NB4 (cell line): ENCODE results near the gene CYTH3.
A peak's percentile ranks its signal among the peaks of the same experiment; 100 is the strongest.

Source experiments
- DNase-seq: peaks from one replicate; pipeline ENCODE4 v3.0.0; 2010; ENCODE audit warnings: low read depth
- H3K4me3 ChIP-seq: one replicate; pipeline ENCODE4 v1.5.1; 2011; ENCODE audit warnings: mild to moderate bottlenecking, low read depth, low read length, moderate library complexity
- CTCF ChIP-seq: IDR thresholded peaks from one replicate; pipeline ENCODE4 v1.5.1; 2012; ENCODE audit warnings: low read depth, low read length
- MAX ChIP-seq: IDR thresholded peaks from 2 replicates; pipeline ENCODE4 v1.6.1; 2011; ENCODE audit warnings: low read depth, low read length
- MYC ChIP-seq: IDR thresholded peaks from 2 replicates; pipeline ENCODE4 v1.6.1; 2011; ENCODE audit warnings: low read depth, low read length
- POLR2A ChIP-seq: IDR thresholded peaks from 2 replicates; pipeline ENCODE4 v1.6.1; 2011; ENCODE audit warnings: mild to moderate bottlenecking; ENCODE audit not compliant: insufficient read length; ENCODE audit errors: extremely low read depth

Gene CYTH3

DNA sequence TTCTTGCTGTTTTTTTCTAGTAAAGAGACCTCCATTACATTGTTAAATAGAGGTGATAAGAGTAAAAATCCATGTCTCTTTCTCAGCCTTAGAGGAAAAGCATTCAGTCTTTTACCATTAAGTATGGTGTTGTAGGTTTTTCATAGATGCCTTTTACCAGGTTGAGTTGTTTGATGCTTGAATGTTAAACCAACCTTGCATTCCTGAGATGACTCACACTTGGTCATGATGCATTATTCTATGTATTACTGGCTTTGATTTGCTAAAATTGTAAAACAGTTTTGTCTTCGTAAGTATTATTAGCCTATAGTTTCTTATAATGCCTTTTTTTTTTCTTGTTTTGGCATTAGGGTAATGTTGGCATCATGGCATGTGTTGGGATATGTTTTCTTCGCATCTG lies 151.3 kb downstream of the CYTH3 start:
- DNase-seq, result peak; percentile 23
- no peak overlapping the region for H3K4me3 ChIP-seq
- TF ChIP-seq CTCF (no peak), POLR2A (no peak), MYC (no peak), MAX (no peak)

GRCh38 chr7:6117533-6117932 lies 154.9 kb downstream of the CYTH3 start:
- TF ChIP-seq MYC (no peak), MAX (no peak), CTCF (no peak), POLR2A (no peak)
- DNase-seq, result no peak
- no peak overlapping the region for H3K4me3 ChIP-seq

DNA sequence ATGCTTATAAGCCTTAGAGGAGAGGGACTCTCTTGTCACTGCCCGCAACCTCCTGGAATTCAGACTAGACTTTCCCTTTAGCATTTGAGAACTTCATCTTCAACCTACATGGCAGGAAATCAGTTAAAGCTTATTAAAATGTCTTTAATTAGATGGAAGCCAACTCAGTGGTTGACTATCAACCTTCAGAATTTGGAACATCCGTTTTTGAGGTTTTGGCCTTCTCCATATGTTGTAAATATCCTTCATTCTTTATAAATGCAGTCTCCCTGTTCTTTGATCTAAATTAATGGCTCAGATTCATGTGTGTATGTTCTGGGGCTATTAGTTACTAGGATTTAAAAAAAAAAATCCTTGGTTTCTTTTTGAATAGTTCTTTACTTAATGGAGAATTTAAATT lies 156.2 kb downstream of the CYTH3 start:
- H3K4me3 ChIP-seq, result no peak overlapping the region
- TF ChIP-seq MAX, result no peak
- DNase-seq, result no peak
